Progenitor cell of endocrine pancreas (in vitro differentiated cells): ENCODE data around the gene YLPM1. TPM values are rescaled to one million over a fixed set of nuclear protein-coding genes. Genes with fewer than 3 reads are reported as not detected.

ENCODE experiments used
- DNase-seq: peaks from one replicate; pipeline ENCODE4 v3.0.0; 2021; ENCODE audit warnings: low spot score; ENCODE audit not compliant: unreplicated experiment
- H3K27ac Mint-ChIP-seq: 2 replicates; pipeline ENCODE4 v1.8.0; 2021; ENCODE audit warnings: mild to moderate bottlenecking, moderate library complexity, mixed read lengths
- H3K27me3 Mint-ChIP-seq: 2 replicates; pipeline ENCODE4 v1.8.0; 2021; ENCODE audit warnings: mixed read lengths
- H3K36me3 Mint-ChIP-seq: 2 replicates; pipeline ENCODE4 v1.8.0; 2022; ENCODE audit warnings: mixed read lengths; ENCODE audit not compliant: insufficient read depth
- H3K4me1 Mint-ChIP-seq: 2 replicates; pipeline ENCODE4 v1.8.0; 2021; ENCODE audit warnings: low read depth, mixed read lengths
- H3K4me3 Mint-ChIP-seq: 2 replicates; pipeline ENCODE4 v1.8.0; 2021; ENCODE audit warnings: low read depth, mild to moderate bottlenecking, moderate library complexity, mixed read lengths
- H3K9me3 Mint-ChIP-seq: 2 replicates; pipeline ENCODE4 v1.8.0; 2021; ENCODE audit warnings: low read depth, mixed read lengths
- total RNA-seq: library from RNA; stranded (reverse); gene quantifications from 2 replicates; pipeline ENCODE4 v1.2.1, GENCODE V29; 2021
- TF ChIP-seq, protein P1 (sequence below): fragments of 200-600 bp; sonication (generic); IDR thresholded peaks from one replicate; pipeline ENCODE4 v1.5.0; 2021; ENCODE audit warnings: antibody characterized with exemption, mild to moderate bottlenecking; ENCODE audit not compliant: unreplicated experiment

Gene YLPM1
- total RNA-seq, 1 donor from 2014 or later, result 119 TPM

DNA sequence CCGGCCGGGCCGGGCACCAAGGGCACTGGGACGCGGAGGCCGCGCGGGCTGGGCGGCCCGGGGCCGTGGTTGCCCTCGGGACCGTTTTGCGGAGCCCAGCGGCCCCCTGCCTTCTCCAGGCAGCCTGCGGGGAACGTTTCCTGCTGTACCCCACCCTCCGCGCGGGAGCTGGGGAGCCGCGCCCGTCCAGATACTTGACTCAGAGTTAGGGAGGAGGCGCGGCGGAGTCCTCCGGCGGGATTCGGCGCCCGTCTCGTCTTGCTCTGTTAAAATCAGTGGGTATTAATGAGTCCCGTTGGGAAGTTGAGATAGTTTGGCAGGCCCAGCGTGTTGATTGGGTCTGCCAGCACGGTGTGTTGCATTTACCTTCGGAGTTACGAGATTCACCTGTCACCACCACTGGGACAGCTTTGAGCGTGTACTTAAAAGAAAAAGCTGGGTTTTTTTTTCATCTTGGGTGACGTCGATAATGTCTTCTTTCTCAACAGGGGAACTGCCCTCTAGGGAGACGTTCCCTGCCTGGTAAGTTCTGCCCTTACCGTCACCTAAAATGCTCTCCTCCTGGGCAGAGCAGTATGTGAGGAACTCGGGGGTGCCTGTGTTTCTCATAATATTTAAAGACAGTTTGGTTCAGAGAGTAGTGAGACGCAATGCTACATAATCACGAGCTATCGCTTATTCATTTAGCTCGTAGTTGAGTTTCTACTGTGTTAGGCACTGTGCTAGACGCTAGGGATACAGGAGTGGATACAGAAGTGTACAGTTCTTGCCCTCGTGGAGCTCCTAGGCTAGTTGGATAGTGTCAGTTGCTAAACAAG is 119.2 kb downstream of the YLPM1 start:
- Mint-ChIP-seq H3K27me3 (no peaks in the 10 kb centered on the region), H3K9me3 (no peaks in the 10 kb centered on the region), H3K4me3 (peak overlapping the region; percentile 100), H3K4me1 (peaks cover 35% of the 10 kb centered on the region), H3K36me3 (peaks cover 1% of the 10 kb centered on the region), H3K27ac (peak overlapping the region; percentile 99)
- TF ChIP-seq, protein P1, sequence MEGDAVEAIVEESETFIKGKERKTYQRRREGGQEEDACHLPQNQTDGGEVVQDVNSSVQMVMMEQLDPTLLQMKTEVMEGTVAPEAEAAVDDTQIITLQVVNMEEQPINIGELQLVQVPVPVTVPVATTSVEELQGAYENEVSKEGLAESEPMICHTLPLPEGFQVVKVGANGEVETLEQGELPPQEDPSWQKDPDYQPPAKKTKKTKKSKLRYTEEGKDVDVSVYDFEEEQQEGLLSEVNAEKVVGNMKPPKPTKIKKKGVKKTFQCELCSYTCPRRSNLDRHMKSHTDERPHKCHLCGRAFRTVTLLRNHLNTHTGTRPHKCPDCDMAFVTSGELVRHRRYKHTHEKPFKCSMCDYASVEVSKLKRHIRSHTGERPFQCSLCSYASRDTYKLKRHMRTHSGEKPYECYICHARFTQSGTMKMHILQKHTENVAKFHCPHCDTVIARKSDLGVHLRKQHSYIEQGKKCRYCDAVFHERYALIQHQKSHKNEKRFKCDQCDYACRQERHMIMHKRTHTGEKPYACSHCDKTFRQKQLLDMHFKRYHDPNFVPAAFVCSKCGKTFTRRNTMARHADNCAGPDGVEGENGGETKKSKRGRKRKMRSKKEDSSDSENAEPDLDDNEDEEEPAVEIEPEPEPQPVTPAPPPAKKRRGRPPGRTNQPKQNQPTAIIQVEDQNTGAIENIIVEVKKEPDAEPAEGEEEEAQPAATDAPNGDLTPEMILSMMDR, result no peak
- DNase-seq, result no peak

Other genes starting within 250 kb of the YLPM1 start
- 0.47 and 0.79 TPM in 2 replicates for gene LTBP2, start 151.1 kb upstream of the YLPM1 start, total RNA-seq
- gene AREL1, start 50.2 kb upstream of the YLPM1 start, total RNA-seq, result 44.0 and 55.1 TPM in 2 replicates
- gene FCF1, start 50.2 kb upstream of the YLPM1 start, total RNA-seq, result 48.8 and 51.3 TPM in 2 replicates
- gene PROX2, start 112.8 kb downstream of the YLPM1 start, total RNA-seq, result not detected in 2 replicates
- 89.1 and 97.8 TPM in 2 replicates for gene DLST, start 118.6 kb downstream of the YLPM1 start, total RNA-seq
- gene RPS6KL1, start 159.9 kb downstream of the YLPM1 start, total RNA-seq, result 3.5 and 5.4 TPM in 2 replicates
- 3.5 and 8.2 TPM in 2 replicates for gene PGF, start 192.3 kb downstream of the YLPM1 start, total RNA-seq
- 36.1 and 36.7 TPM in 2 replicates for gene EIF2B2, start 239.6 kb downstream of the YLPM1 start, total RNA-seq